IMR-90 (cell line): Measurements from ENCODE around the gene BTBD9. TPM values are rescaled to one million over a fixed set of nuclear protein-coding genes. Genes with fewer than 3 reads are reported as not detected.

Experiments used
- ATAC-seq: fragments of 200-7000 bp; cut with Tn5 transposase; 2 replicates; pipeline ENCODE4 v1.9.1; 2020; ENCODE audit warnings: low read depth, mild to moderate bottlenecking, moderate library complexity
- BruUV-seq: library from RNA; stranded (reverse); fragments of 400-500 nt; replicated peaks from 2 replicates; lab custom pipeline; 2021; lab: Mats Ljungman, UMichigan
- CTCF ChIA-PET: fragments of 300-600 bp; formaldehyde crosslinking; extraction: SDS; loops from one replicate; lab custom pipeline; 2021; ENCODE audit warnings: antibody characterized with exemption; lab: Yijun Ruan, JAX
- POLR2A ChIA-PET: fragments of 300-600 bp; sonication (Branson Sonifier 250); formaldehyde crosslinking; loops from one replicate; lab custom pipeline; 2022; ENCODE audit warnings: antibody characterized with exemption; ENCODE audit not compliant: unreplicated experiment; lab: Charles Lee
- DNase-seq: peaks from one replicate; pipeline ENCODE4 v3.0.0; 2013
- H2AFZ ChIP-seq: replicated peaks from 2 replicates; pipeline ENCODE3; 2013; ENCODE audit warnings: low read length, mild to moderate bottlenecking; ENCODE audit not compliant: poor library complexity
- H2AK5ac ChIP-seq: 2 replicates; pipeline ENCODE4 v1.6.1; 2013; ENCODE audit warnings: low read depth, low read length, inconsistent platforms
- H2AK9ac ChIP-seq: replicated peaks from 2 replicates; pipeline ENCODE3; 2013; ENCODE audit warnings: mild to moderate bottlenecking, low read depth, low read length, moderate library complexity; ENCODE audit not compliant: poor library complexity
- H2BK120ac ChIP-seq: 2 replicates; pipeline ENCODE4 v1.6.1; 2013; ENCODE audit warnings: low read depth, low read length, inconsistent platforms
- H2BK15ac ChIP-seq: 3 replicates; pipeline ENCODE4 v1.6.1; 2013; ENCODE audit warnings: low read depth, low read length, inconsistent platforms
- H2BK20ac ChIP-seq: 2 replicates; pipeline ENCODE4 v1.6.1; 2013; ENCODE audit warnings: low read depth, mild to moderate bottlenecking, inconsistent platforms, low read length, moderate library complexity
- H2BK5ac ChIP-seq: 2 replicates; pipeline ENCODE4 v1.6.1; 2013; ENCODE audit warnings: mild to moderate bottlenecking, low read depth, low read length, inconsistent platforms; ENCODE audit not compliant: poor library complexity, severe bottlenecking
- H3K14ac ChIP-seq: replicated peaks from 2 replicates; pipeline ENCODE4 v1.6.1; 2013; ENCODE audit warnings: low read depth, low read length, inconsistent platforms
- H3K18ac ChIP-seq: 2 replicates; pipeline ENCODE4 v1.6.1; 2013; ENCODE audit warnings: low read depth, low read length, control low read depth
- H3K23ac ChIP-seq: 2 replicates; pipeline ENCODE4 v1.6.1; 2013; ENCODE audit warnings: low read depth, low read length, inconsistent platforms
- H3K27ac ChIP-seq: 2 replicates; pipeline ENCODE4 v1.5.1; 2013; ENCODE audit warnings: mild to moderate bottlenecking, control low read depth, low read length; ENCODE audit not compliant: insufficient read depth
- H3K27me3 ChIP-seq: 2 replicates; pipeline ENCODE4 v1.6.1; 2013; ENCODE audit warnings: low read length; ENCODE audit not compliant: control insufficient read depth, insufficient read depth
- H3K36me3 ChIP-seq: 2 replicates; pipeline ENCODE4 v1.6.1; 2013; ENCODE audit warnings: low read length, mixed read lengths; ENCODE audit not compliant: control insufficient read depth, insufficient read depth
- H3K4ac ChIP-seq: 2 replicates; pipeline ENCODE4 v1.6.1; 2013; ENCODE audit warnings: low read depth, low read length, inconsistent platforms
- H3K4me1 ChIP-seq: 2 replicates; pipeline ENCODE4 v1.6.1; 2013; ENCODE audit warnings: low read length, mixed read lengths; ENCODE audit not compliant: control insufficient read depth, insufficient read depth
- H3K4me2 ChIP-seq: 2 replicates; pipeline ENCODE4 v1.6.1; 2013; ENCODE audit warnings: low read depth, mild to moderate bottlenecking, control low read depth, low read length, moderate library complexity
- H3K4me3 ChIP-seq: 2 replicates; pipeline ENCODE4 v1.5.1; 2013; ENCODE audit warnings: low read depth, mild to moderate bottlenecking, control low read depth, low read length, moderate library complexity; ENCODE audit not compliant: insufficient read depth
- H3K56ac ChIP-seq: 2 replicates; pipeline ENCODE4 v1.6.1; 2013; ENCODE audit warnings: low read length, inconsistent platforms; ENCODE audit not compliant: insufficient read depth; ENCODE audit errors: extremely low read depth
- H3K79me1 ChIP-seq, 2 experiments: 2 replicates each; pipeline ENCODE4 v1.6.1; 2013; ENCODE audit warnings: low read length in 2 of 2, inconsistent platforms in 1 of 2, low read depth in 1 of 2
- H3K9ac ChIP-seq: 2 replicates; pipeline ENCODE4 v1.6.1; 2013; ENCODE audit warnings: low read depth, low read length, control low read depth
- H3K9me1 ChIP-seq: 2 replicates; pipeline ENCODE4 v1.6.1; 2013; ENCODE audit warnings: low read length, inconsistent platforms; ENCODE audit not compliant: insufficient read depth
- H3K9me3 ChIP-seq: 2 replicates; pipeline ENCODE4 v1.6.1; 2013; ENCODE audit warnings: low read length; ENCODE audit not compliant: control insufficient read depth, insufficient read depth
- H4K20me1 ChIP-seq: 2 replicates; pipeline ENCODE4 v1.6.1; 2013; ENCODE audit warnings: low read length, inconsistent platforms; ENCODE audit not compliant: insufficient read depth
- H4K5ac ChIP-seq: 2 replicates; pipeline ENCODE4 v1.6.1; 2013; ENCODE audit warnings: mild to moderate bottlenecking, low read depth, low read length, control low read depth
- H4K8ac ChIP-seq, 2 experiments: 2 replicates each; pipeline ENCODE4 v1.6.1; 2013; ENCODE audit warnings: low read depth in 2 of 2, low read length in 2 of 2, control low read depth in 1 of 2, inconsistent platforms in 1 of 2
- H4K91ac ChIP-seq: 2 replicates; pipeline ENCODE4 v1.6.1; 2013; ENCODE audit warnings: low read depth, low read length, inconsistent platforms; ENCODE audit not compliant: insufficient read depth
- BHLHE40 ChIP-seq: fragments of 150-350 bp; IDR thresholded peaks from 2 replicates; pipeline ENCODE4 v1.6.1; 2016; ENCODE audit warnings: mild to moderate bottlenecking, low read depth, low read length
- CEBPB ChIP-seq: IDR thresholded peaks from 2 replicates; pipeline ENCODE4 v1.6.1; 2012; ENCODE audit warnings: low read depth, low read length, improper control_type of control experiment
- CHD1 ChIP-seq: IDR thresholded peaks from 2 replicates; pipeline ENCODE4 v1.6.1; 2012; ENCODE audit warnings: low read depth, low read length, improper control_type of control experiment
- FOS ChIP-seq: fragments of 150-350 bp; IDR thresholded peaks from 2 replicates; pipeline ENCODE4 v1.6.1; 2016; ENCODE audit warnings: low read depth, low read length
- MAFK ChIP-seq: IDR thresholded peaks from 2 replicates; pipeline ENCODE4 v1.6.1; 2012; ENCODE audit warnings: low read depth, low read length, improper control_type of control experiment
- MAZ ChIP-seq: IDR thresholded peaks from 2 replicates; pipeline ENCODE4 v1.6.1; 2012; ENCODE audit warnings: low read depth, mild to moderate bottlenecking, low read length, improper control_type of control experiment, moderate library complexity, borderline replicate concordance
- MXI1 ChIP-seq: IDR thresholded peaks from 2 replicates; pipeline ENCODE4 v1.6.1; 2012; ENCODE audit warnings: low read depth, mild to moderate bottlenecking, low read length, moderate library complexity, borderline replicate concordance
- NFE2L2 ChIP-seq: fragments of 150-350 bp; IDR thresholded peaks from 2 replicates; pipeline ENCODE4 v1.6.1; 2016; ENCODE audit warnings: low read depth, mild to moderate bottlenecking, low read length
- POLR2A ChIP-seq: IDR thresholded peaks from 2 replicates; pipeline ENCODE4 v1.6.1; 2012; ENCODE audit warnings: mild to moderate bottlenecking, low read depth, low read length
- RAD21 ChIP-seq: IDR thresholded peaks from 2 replicates; pipeline ENCODE4 v1.6.1; 2012; ENCODE audit warnings: low read length, improper control_type of control experiment
- RCOR1 ChIP-seq: IDR thresholded peaks from 2 replicates; pipeline ENCODE4 v1.6.1; 2012; ENCODE audit warnings: mild to moderate bottlenecking, low read length, improper control_type of control experiment; ENCODE audit not compliant: insufficient replicate concordance
- RFX5 ChIP-seq: IDR thresholded peaks from 2 replicates; pipeline ENCODE4 v1.8.0; 2012; ENCODE audit warnings: low read depth, mild to moderate bottlenecking, low read length, moderate library complexity
- WGBS, 2 experiments: methylation state at CpG; one replicate each; pipeline versions ENCODE4 v1.1.5 to v1.1.7; 2013; ENCODE audit warnings: missing lambda C conversion rate in 2 of 2; ENCODE audit not compliant: insufficient read length in 1 of 2; ENCODE audit errors: extremely low coverage in 2 of 2; 5-methylcytosine and 5-hydroxymethylcytosine counted together
- dilution Hi-C: fragments of 300-500 bp; cut with HindIII; formaldehyde crosslinking; loops from one replicate; pipeline ENCODE4 v1.14.3; 2018; ENCODE audit warnings: low sequenced_read_pairs; ENCODE audit not compliant: unreplicated experiment
- in situ Hi-C: fragments of 300-500 bp; cut with MboI; formaldehyde crosslinking; loops from 3 replicates; pipeline ENCODE4 v1.14.3; 2019; ENCODE audit warnings: low sequenced_read_pairs, inconsistent platforms, mixed read lengths
- intact Hi-C: fragments of 100-400 bp; cut with micrococcal nuclease; formaldehyde crosslinking; loops from 2 replicates; pipeline ENCODE4 v1.10.0; 2022
- polyA plus RNA-seq, 3 experiments: library from polyadenylated mRNA; depleted of rRNA; stranded (reverse); fragments of >200 nt; gene quantifications; 2 replicates each; pipeline ENCODE4 v1.2.3, GENCODE V29; 2012; ENCODE audit warnings: low replicate concordance in 1 of 3
- total RNA-seq: library from RNA; depleted of rRNA; stranded (reverse); fragments of >200 nt; gene quantifications from 2 replicates; pipeline ENCODE4 v1.2.3, GENCODE V29; 2012
- TF ChIP-seq, protein P1 (sequence below): conservative IDR thresholded peaks from 2 replicates; pipeline ENCODE4 v1.5.1; 2012; ENCODE audit warnings: mild to moderate bottlenecking, low read depth, low read length, improper control_type of control experiment
- TF ChIP-seq, protein P2 (sequence below): fragments of 150-350 bp; IDR thresholded peaks from 2 replicates; pipeline ENCODE4 v1.6.1; 2016; ENCODE audit warnings: low read depth, mild to moderate bottlenecking, low read length, moderate library complexity, borderline replicate concordance

Gene BTBD9
- total and polyA plus RNA-seq, 2 of the 4 experiments (the other 2 are of a cell fraction): 4.1 to 22.0 TPM

DNA sequence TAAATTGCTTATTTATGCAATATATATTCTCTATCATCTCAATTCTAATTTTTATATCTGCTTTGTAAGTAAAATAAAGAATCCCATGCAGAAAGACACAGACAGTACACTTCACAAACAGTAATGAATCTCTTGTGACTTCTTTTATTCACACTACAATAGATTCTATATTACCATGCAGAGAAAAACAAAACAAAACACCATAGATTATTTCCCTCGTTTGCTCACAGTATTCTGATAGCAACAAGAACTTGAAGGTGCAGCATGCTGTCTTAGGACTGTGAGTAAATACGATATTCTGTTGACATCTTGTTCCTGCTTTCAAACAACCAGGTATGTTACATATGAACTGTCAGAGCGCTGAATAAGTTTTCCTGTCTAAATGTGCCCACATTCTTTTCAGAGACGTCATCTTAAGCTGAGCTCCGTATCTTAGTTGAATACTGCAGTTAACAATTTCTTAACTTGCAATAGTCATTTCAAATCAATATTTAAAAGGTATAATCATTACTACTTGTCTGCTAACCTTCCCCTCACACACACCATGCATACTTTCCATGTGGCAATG, 140.1 kb downstream of the BTBD9 start:
- no CpG with 5 or more reads among the region's 5 CpGs for WGBS, 2 experiments
- no TSS peak for BruUV-seq
- no peak overlapping the region for H3K14ac ChIP-seq
- no peak overlapping the region for H3K27ac ChIP-seq
- no peak overlapping the region for H3K4me2 ChIP-seq
- H3K9me3 ChIP-seq: no peaks in the 10 kb centered on the region
- ChIA-PET POLR2A (no interaction called here), CTCF (no interaction called here)
- no peaks in the 10 kb centered on the region for H3K36me3 ChIP-seq
- H3K27me3 ChIP-seq: no peaks in the 10 kb centered on the region
- H4K91ac ChIP-seq: no peak overlapping the region
- no peak overlapping the region for H4K8ac ChIP-seq
- H2BK5ac ChIP-seq: no peak overlapping the region
- no peak overlapping the region for H2AK5ac ChIP-seq
- H3K79me1 ChIP-seq: no peaks in the 10 kb centered on the region; a peak in 1 of 4 replicates
- H2AK9ac ChIP-seq: no peak overlapping the region
- H2BK20ac ChIP-seq: no peak overlapping the region
- in situ Hi-C loops (no loop called here), dilution Hi-C loops (no loop called here), intact Hi-C loops (loop anchor here (2.0 to 5.0 kb wide), 3 partner anchors 67 to 782 kb away; no protein-coding TSS in a partner anchor)
- DNase-seq (no peak), ATAC-seq (no peak)
- TF ChIP-seq, protein P1, sequence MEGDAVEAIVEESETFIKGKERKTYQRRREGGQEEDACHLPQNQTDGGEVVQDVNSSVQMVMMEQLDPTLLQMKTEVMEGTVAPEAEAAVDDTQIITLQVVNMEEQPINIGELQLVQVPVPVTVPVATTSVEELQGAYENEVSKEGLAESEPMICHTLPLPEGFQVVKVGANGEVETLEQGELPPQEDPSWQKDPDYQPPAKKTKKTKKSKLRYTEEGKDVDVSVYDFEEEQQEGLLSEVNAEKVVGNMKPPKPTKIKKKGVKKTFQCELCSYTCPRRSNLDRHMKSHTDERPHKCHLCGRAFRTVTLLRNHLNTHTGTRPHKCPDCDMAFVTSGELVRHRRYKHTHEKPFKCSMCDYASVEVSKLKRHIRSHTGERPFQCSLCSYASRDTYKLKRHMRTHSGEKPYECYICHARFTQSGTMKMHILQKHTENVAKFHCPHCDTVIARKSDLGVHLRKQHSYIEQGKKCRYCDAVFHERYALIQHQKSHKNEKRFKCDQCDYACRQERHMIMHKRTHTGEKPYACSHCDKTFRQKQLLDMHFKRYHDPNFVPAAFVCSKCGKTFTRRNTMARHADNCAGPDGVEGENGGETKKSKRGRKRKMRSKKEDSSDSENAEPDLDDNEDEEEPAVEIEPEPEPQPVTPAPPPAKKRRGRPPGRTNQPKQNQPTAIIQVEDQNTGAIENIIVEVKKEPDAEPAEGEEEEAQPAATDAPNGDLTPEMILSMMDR: no peak
- TF ChIP-seq MXI1 (no peak), POLR2A (no peak), CHD1 (no peak), RFX5 (no peak), RCOR1 (no peak), MAZ (no peak), BHLHE40 (no peak), NFE2L2 (no peak), MAFK (no peak), FOS (no peak), CEBPB (no peak), RAD21 (no peak)
- TF ChIP-seq, protein P2, sequence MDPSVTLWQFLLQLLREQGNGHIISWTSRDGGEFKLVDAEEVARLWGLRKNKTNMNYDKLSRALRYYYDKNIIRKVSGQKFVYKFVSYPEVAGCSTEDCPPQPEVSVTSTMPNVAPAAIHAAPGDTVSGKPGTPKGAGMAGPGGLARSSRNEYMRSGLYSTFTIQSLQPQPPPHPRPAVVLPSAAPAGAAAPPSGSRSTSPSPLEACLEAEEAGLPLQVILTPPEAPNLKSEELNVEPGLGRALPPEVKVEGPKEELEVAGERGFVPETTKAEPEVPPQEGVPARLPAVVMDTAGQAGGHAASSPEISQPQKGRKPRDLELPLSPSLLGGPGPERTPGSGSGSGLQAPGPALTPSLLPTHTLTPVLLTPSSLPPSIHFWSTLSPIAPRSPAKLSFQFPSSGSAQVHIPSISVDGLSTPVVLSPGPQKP: no peak
- H3K9ac ChIP-seq: no peak overlapping the region
- no peak overlapping the region for H3K23ac ChIP-seq
- H2BK120ac ChIP-seq: no peak overlapping the region
- H4K20me1 ChIP-seq: no peaks in the 10 kb centered on the region
- H3K4ac ChIP-seq: no peak overlapping the region
- no peak overlapping the region for H3K4me3 ChIP-seq
- no peak overlapping the region for H4K5ac ChIP-seq
- H3K18ac ChIP-seq: no peak overlapping the region
- H3K4me1 ChIP-seq: no peaks in the 10 kb centered on the region
- no peak overlapping the region for H3K56ac ChIP-seq
- no peaks in the 10 kb centered on the region for H3K9me1 ChIP-seq
- H2BK15ac ChIP-seq: no peak overlapping the region
- H2AFZ ChIP-seq: no peak overlapping the region
